CD4-positive, alpha-beta T cell treated with Interleukin-17A for 1 hour (primary cell): ENCODE data around the gene TTC23.

Experiments used
- DNase-seq: peaks from one replicate; pipeline ENCODE4 v3.0.0-alpha.2; 2020

TTC23 gene

GRCh38 chr15:99163271-99164062 lies 85.9 kb downstream of the TTC23 start:
- peak; percentile 9 for DNase-seq

- no peak for DNase-seq
Measured at GRCh38 chr15:99158626-99159412, 90.6 kb downstream of the TTC23 start.

- no peak for DNase-seq
Measured at GRCh38 chr15:99157456-99157855, 91.9 kb downstream of the TTC23 start.

GRCh38 chr15:99155961-99156443 lies 93.4 kb downstream of the TTC23 start:
- DNase-seq: no peak

GRCh38 chr15:99154271-99154670 lies 95.1 kb downstream of the TTC23 start:
- DNase-seq: no peak

GRCh38 chr15:99153026-99153535 lies 96.3 kb downstream of the TTC23 start:
- no peak for DNase-seq

- DNase-seq: no peak
Measured at GRCh38 chr15:99151156-99151555, 98.2 kb downstream of the TTC23 start.

GRCh38 chr15:99149366-99149765 lies 100.0 kb downstream of the TTC23 start:
- no peak for DNase-seq

GRCh38 chr15:99148851-99149276 lies 100.5 kb downstream of the TTC23 start:
- DNase-seq: no peak

- DNase-seq: no peak
Measured at GRCh38 chr15:99146661-99147060, 102.7 kb downstream of the TTC23 start.

GRCh38 chr15:99145778-99146177 lies 103.6 kb downstream of the TTC23 start:
- DNase-seq: no peak

GRCh38 chr15:99145005-99145404 lies 104.4 kb downstream of the TTC23 start:
- DNase-seq: no peak

- no peak for DNase-seq
Measured at GRCh38 chr15:99143655-99144610, 105.4 kb downstream of the TTC23 start.

GRCh38 chr15:99143242-99143641 lies 106.1 kb downstream of the TTC23 start:
- no peak for DNase-seq

- DNase-seq: no peak
Measured at GRCh38 chr15:99142562-99142961, 106.8 kb downstream of the TTC23 start.

- DNase-seq: no peak
Measured at GRCh38 chr15:99141943-99142342, 107.4 kb downstream of the TTC23 start.

GRCh38 chr15:99140590-99140989 lies 108.8 kb downstream of the TTC23 start:
- DNase-seq: no peak

GRCh38 chr15:99139276-99139675 lies 110.1 kb downstream of the TTC23 start:
- DNase-seq: no peak

GRCh38 chr15:99138491-99138982 lies 110.8 kb downstream of the TTC23 start:
- no peak for DNase-seq

GRCh38 chr15:99137877-99138276 lies 111.5 kb downstream of the TTC23 start:
- DNase-seq: no peak

- no peak for DNase-seq
Measured at GRCh38 chr15:99137111-99137546, 112.3 kb downstream of the TTC23 start.

GRCh38 chr15:99135194-99135593 lies 114.2 kb downstream of the TTC23 start:
- no peak for DNase-seq
